ENCODE data around the gene PSME4. TPM values are rescaled to one million over a fixed set of nuclear protein-coding genes. Genes with fewer than 3 reads are reported as not detected.

Gene PSME4
- total and polyA plus RNA-seq, 2 of the 13 experiments (the other 11 are each of a cell fraction or from before 2014, with no cell fraction given) = 52.1 to 77.8 TPM

GRCh38 chr2:53826587-53827397 lies 144.0 kb downstream of the PSME4 start (continued):
- TF ChIP-seq, protein P1, sequence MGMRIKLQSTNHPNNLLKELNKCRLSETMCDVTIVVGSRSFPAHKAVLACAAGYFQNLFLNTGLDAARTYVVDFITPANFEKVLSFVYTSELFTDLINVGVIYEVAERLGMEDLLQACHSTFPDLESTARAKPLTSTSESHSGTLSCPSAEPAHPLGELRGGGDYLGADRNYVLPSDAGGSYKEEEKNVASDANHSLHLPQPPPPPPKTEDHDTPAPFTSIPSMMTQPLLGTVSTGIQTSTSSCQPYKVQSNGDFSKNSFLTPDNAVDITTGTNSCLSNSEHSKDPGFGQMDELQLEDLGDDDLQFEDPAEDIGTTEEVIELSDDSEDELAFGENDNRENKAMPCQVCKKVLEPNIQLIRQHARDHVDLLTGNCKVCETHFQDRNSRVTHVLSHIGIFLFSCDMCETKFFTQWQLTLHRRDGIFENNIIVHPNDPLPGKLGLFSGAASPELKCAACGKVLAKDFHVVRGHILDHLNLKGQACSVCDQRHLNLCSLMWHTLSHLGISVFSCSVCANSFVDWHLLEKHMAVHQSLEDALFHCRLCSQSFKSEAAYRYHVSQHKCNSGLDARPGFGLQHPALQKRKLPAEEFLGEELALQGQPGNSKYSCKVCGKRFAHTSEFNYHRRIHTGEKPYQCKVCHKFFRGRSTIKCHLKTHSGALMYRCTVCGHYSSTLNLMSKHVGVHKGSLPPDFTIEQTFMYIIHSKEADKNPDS (CRISPR knock-in tag; IDR thresholded peaks at IDR 0.05) = no peak
- TF ChIP-seq ZNF576 (CRISPR knock-in tag; IDR thresholded peaks at IDR 0.05) = no peak
- TF ChIP-seq MAFF (IDR thresholded peaks at IDR 0.05; ENCODE audit: low read depth, low read length) = peak; percentile 44
- no peak; the same call in 1 of the 2 replicates for TF ChIP-seq MAZ (IDR thresholded peaks at IDR 0.05; ENCODE audit: borderline replicate concordance, low read depth, low read length)
- 0 out of 2 replicates have a peak, but pooled peaks have one; percentile 14 for TF ChIP-seq MAZ (CRISPR knock-in tag; IDR thresholded peaks at IDR 0.05; ENCODE audit: low read depth)
- TF ChIP-seq ZZZ3 (CRISPR knock-in tag; IDR thresholded peaks at IDR 0.05; ENCODE audit: borderline replicate concordance) = no peak
- no peak; the same call in 1 of the 2 replicates for TF ChIP-seq BORCS8-MEF2B (CRISPR knock-in tag; IDR thresholded peaks at IDR 0.05)
- peak; percentile 74; the same call in 1 of the 2 replicates for TF ChIP-seq ZNF431 (CRISPR knock-in tag; IDR thresholded peaks at IDR 0.05; ENCODE audit: borderline replicate concordance, low read depth)
- TF ChIP-seq, protein P2, sequence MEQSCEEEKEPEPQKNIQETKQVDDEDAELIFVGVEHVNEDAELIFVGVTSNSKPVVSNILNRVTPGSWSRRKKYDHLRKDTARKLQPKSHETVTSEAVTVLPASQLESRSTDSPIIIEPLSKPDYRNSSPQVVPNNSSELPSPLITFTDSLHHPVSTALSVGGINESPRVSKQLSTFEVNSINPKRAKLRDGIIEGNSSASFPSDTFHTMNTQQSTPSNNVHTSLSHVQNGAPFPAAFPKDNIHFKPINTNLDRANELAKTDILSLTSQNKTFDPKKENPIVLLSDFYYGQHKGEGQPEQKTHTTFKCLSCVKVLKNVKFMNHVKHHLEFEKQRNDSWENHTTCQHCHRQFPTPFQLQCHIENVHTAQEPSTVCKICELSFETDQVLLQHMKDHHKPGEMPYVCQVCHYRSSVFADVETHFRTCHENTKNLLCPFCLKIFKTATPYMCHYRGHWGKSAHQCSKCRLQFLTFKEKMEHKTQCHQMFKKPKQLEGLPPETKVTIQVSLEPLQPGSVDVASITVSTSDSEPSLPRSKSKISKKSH (CRISPR knock-in tag; IDR thresholded peaks at IDR 0.05; ENCODE audit: borderline replicate concordance) = no peak
- no peak for TF ChIP-seq POLR2AphosphoS2 (IDR thresholded peaks at IDR 0.05; ENCODE audit: low read depth, low read length)
- peak; percentile 96 for TF ChIP-seq HMG20B (CRISPR knock-in tag; conservative IDR thresholded peaks at IDR 0.05)
- TF ChIP-seq ATF7-NPFF (CRISPR knock-in tag; IDR thresholded peaks at IDR 0.05; ENCODE audit: low read depth) = no peak
- TF ChIP-seq ZNF468 (CRISPR knock-in tag; IDR thresholded peaks at IDR 0.05) = peak; percentile 39; the same call in 1 of the 2 replicates
- no peak for TF ChIP-seq KDM5B (CRISPR knock-in tag; IDR thresholded peaks at IDR 0.05; ENCODE audit: borderline replicate concordance)
- no peak for TF ChIP-seq ZIK1 (CRISPR knock-in tag; IDR thresholded peaks at IDR 0.05; ENCODE audit: borderline replicate concordance, low read depth)
- no peak for TF ChIP-seq DR1 (CRISPR knock-in tag; IDR thresholded peaks at IDR 0.05)
- no peak for TF ChIP-seq ZNF24 (IDR thresholded peaks at IDR 0.05)
- TF ChIP-seq DMAP1 (CRISPR knock-in tag; IDR thresholded peaks at IDR 0.05) = peak; percentile 90
- no peak for TF ChIP-seq PTBP1 (IDR thresholded peaks at IDR 0.05; ENCODE audit: low read depth, low read length, poor library complexity, severe bottlenecking)
- TF ChIP-seq REXO4 (CRISPR knock-in tag; IDR thresholded peaks at IDR 0.05; ENCODE audit: borderline replicate concordance) = no peak
- TF ChIP-seq HNF4G (IDR thresholded peaks at IDR 0.05; ENCODE audit: borderline replicate concordance, low read depth, low read length) = peak; percentile 92
- TF ChIP-seq HNF4G (CRISPR knock-in tag; IDR thresholded peaks at IDR 0.05; ENCODE audit: borderline replicate concordance, low read depth) = peak; percentile 39; the same call in 1 of the 2 replicates
- no peak for TF ChIP-seq ZNF883 (CRISPR knock-in tag; IDR thresholded peaks at IDR 0.05; ENCODE audit: not compliant biosample characterization)
- no peak for TF ChIP-seq ZNF660 (CRISPR knock-in tag; IDR thresholded peaks at IDR 0.05; ENCODE audit: borderline replicate concordance, low read depth)
- TF ChIP-seq ZC3H4 (CRISPR knock-in tag; IDR thresholded peaks at IDR 0.05; ENCODE audit: borderline replicate concordance) = no peak
- no peak for TF ChIP-seq SOX6 (IDR thresholded peaks at IDR 0.05)
- peak; percentile 99 for TF ChIP-seq SOX6 (CRISPR knock-in tag; IDR thresholded peaks at IDR 0.05)

Measured in HepG2 (cell line).